IMR-90 (cell line): Measurements from ENCODE around the gene NAV2. TPM values are rescaled to one million over a fixed set of nuclear protein-coding genes. Genes with fewer than 3 reads are reported as not detected.

Experiments used
- ATAC-seq: fragments of 200-7000 bp; cut with Tn5 transposase; 2 replicates; pipeline ENCODE4 v1.9.1; 2020; ENCODE audit warnings: low read depth, mild to moderate bottlenecking, moderate library complexity
- BruUV-seq: library from RNA; stranded (reverse); fragments of 400-500 nt; replicated peaks from 2 replicates; lab custom pipeline; 2021; lab: Mats Ljungman, UMichigan
- CTCF ChIA-PET: fragments of 300-600 bp; formaldehyde crosslinking; extraction: SDS; loops from one replicate; lab custom pipeline; 2021; ENCODE audit warnings: antibody characterized with exemption; lab: Yijun Ruan, JAX
- POLR2A ChIA-PET: fragments of 300-600 bp; sonication (Branson Sonifier 250); formaldehyde crosslinking; loops from one replicate; lab custom pipeline; 2022; ENCODE audit warnings: antibody characterized with exemption; ENCODE audit not compliant: unreplicated experiment; lab: Charles Lee
- DNase-seq: peaks from one replicate; pipeline ENCODE4 v3.0.0; 2013
- H2AFZ ChIP-seq: replicated peaks from 2 replicates; pipeline ENCODE3; 2013; ENCODE audit warnings: low read length, mild to moderate bottlenecking; ENCODE audit not compliant: poor library complexity
- H2AK5ac ChIP-seq: 2 replicates; pipeline ENCODE4 v1.6.1; 2013; ENCODE audit warnings: low read depth, low read length, inconsistent platforms
- H2AK9ac ChIP-seq: replicated peaks from 2 replicates; pipeline ENCODE3; 2013; ENCODE audit warnings: mild to moderate bottlenecking, low read depth, low read length, moderate library complexity; ENCODE audit not compliant: poor library complexity
- H2BK120ac ChIP-seq: 2 replicates; pipeline ENCODE4 v1.6.1; 2013; ENCODE audit warnings: low read depth, low read length, inconsistent platforms
- H2BK15ac ChIP-seq: 3 replicates; pipeline ENCODE4 v1.6.1; 2013; ENCODE audit warnings: low read depth, low read length, inconsistent platforms
- H2BK20ac ChIP-seq: 2 replicates; pipeline ENCODE4 v1.6.1; 2013; ENCODE audit warnings: low read depth, mild to moderate bottlenecking, inconsistent platforms, low read length, moderate library complexity
- H2BK5ac ChIP-seq: 2 replicates; pipeline ENCODE4 v1.6.1; 2013; ENCODE audit warnings: mild to moderate bottlenecking, low read depth, low read length, inconsistent platforms; ENCODE audit not compliant: poor library complexity, severe bottlenecking
- H3K14ac ChIP-seq: replicated peaks from 2 replicates; pipeline ENCODE4 v1.6.1; 2013; ENCODE audit warnings: low read depth, low read length, inconsistent platforms
- H3K18ac ChIP-seq: 2 replicates; pipeline ENCODE4 v1.6.1; 2013; ENCODE audit warnings: low read depth, low read length, control low read depth
- H3K23ac ChIP-seq: 2 replicates; pipeline ENCODE4 v1.6.1; 2013; ENCODE audit warnings: low read depth, low read length, inconsistent platforms
- H3K27ac ChIP-seq: 2 replicates; pipeline ENCODE4 v1.5.1; 2013; ENCODE audit warnings: mild to moderate bottlenecking, control low read depth, low read length; ENCODE audit not compliant: insufficient read depth
- H3K27me3 ChIP-seq: 2 replicates; pipeline ENCODE4 v1.6.1; 2013; ENCODE audit warnings: low read length; ENCODE audit not compliant: control insufficient read depth, insufficient read depth
- H3K36me3 ChIP-seq: 2 replicates; pipeline ENCODE4 v1.6.1; 2013; ENCODE audit warnings: low read length, mixed read lengths; ENCODE audit not compliant: control insufficient read depth, insufficient read depth
- H3K4ac ChIP-seq: 2 replicates; pipeline ENCODE4 v1.6.1; 2013; ENCODE audit warnings: low read depth, low read length, inconsistent platforms
- H3K4me1 ChIP-seq: 2 replicates; pipeline ENCODE4 v1.6.1; 2013; ENCODE audit warnings: low read length, mixed read lengths; ENCODE audit not compliant: control insufficient read depth, insufficient read depth
- H3K4me2 ChIP-seq: 2 replicates; pipeline ENCODE4 v1.6.1; 2013; ENCODE audit warnings: low read depth, mild to moderate bottlenecking, control low read depth, low read length, moderate library complexity
- H3K4me3 ChIP-seq: 2 replicates; pipeline ENCODE4 v1.5.1; 2013; ENCODE audit warnings: low read depth, mild to moderate bottlenecking, control low read depth, low read length, moderate library complexity; ENCODE audit not compliant: insufficient read depth
- H3K56ac ChIP-seq: 2 replicates; pipeline ENCODE4 v1.6.1; 2013; ENCODE audit warnings: low read length, inconsistent platforms; ENCODE audit not compliant: insufficient read depth; ENCODE audit errors: extremely low read depth
- H3K79me1 ChIP-seq, 2 experiments: 2 replicates each; pipeline ENCODE4 v1.6.1; 2013; ENCODE audit warnings: low read length in 2 of 2, inconsistent platforms in 1 of 2, low read depth in 1 of 2
- H3K9ac ChIP-seq: 2 replicates; pipeline ENCODE4 v1.6.1; 2013; ENCODE audit warnings: low read depth, low read length, control low read depth
- H3K9me1 ChIP-seq: 2 replicates; pipeline ENCODE4 v1.6.1; 2013; ENCODE audit warnings: low read length, inconsistent platforms; ENCODE audit not compliant: insufficient read depth
- H3K9me3 ChIP-seq: 2 replicates; pipeline ENCODE4 v1.6.1; 2013; ENCODE audit warnings: low read length; ENCODE audit not compliant: control insufficient read depth, insufficient read depth
- H4K20me1 ChIP-seq: 2 replicates; pipeline ENCODE4 v1.6.1; 2013; ENCODE audit warnings: low read length, inconsistent platforms; ENCODE audit not compliant: insufficient read depth
- H4K5ac ChIP-seq: 2 replicates; pipeline ENCODE4 v1.6.1; 2013; ENCODE audit warnings: mild to moderate bottlenecking, low read depth, low read length, control low read depth
- H4K8ac ChIP-seq, 2 experiments: 2 replicates each; pipeline ENCODE4 v1.6.1; 2013; ENCODE audit warnings: low read depth in 2 of 2, low read length in 2 of 2, control low read depth in 1 of 2, inconsistent platforms in 1 of 2
- H4K91ac ChIP-seq: 2 replicates; pipeline ENCODE4 v1.6.1; 2013; ENCODE audit warnings: low read depth, low read length, inconsistent platforms; ENCODE audit not compliant: insufficient read depth
- CEBPB ChIP-seq: IDR thresholded peaks from 2 replicates; pipeline ENCODE4 v1.6.1; 2012; ENCODE audit warnings: low read depth, low read length, improper control_type of control experiment
- FOS ChIP-seq: fragments of 150-350 bp; IDR thresholded peaks from 2 replicates; pipeline ENCODE4 v1.6.1; 2016; ENCODE audit warnings: low read depth, low read length
- MAFK ChIP-seq: IDR thresholded peaks from 2 replicates; pipeline ENCODE4 v1.6.1; 2012; ENCODE audit warnings: low read depth, low read length, improper control_type of control experiment
- MAZ ChIP-seq: IDR thresholded peaks from 2 replicates; pipeline ENCODE4 v1.6.1; 2012; ENCODE audit warnings: low read depth, mild to moderate bottlenecking, low read length, improper control_type of control experiment, moderate library complexity, borderline replicate concordance
- MXI1 ChIP-seq: IDR thresholded peaks from 2 replicates; pipeline ENCODE4 v1.6.1; 2012; ENCODE audit warnings: low read depth, mild to moderate bottlenecking, low read length, moderate library complexity, borderline replicate concordance
- POLR2A ChIP-seq: IDR thresholded peaks from 2 replicates; pipeline ENCODE4 v1.6.1; 2012; ENCODE audit warnings: mild to moderate bottlenecking, low read depth, low read length
- RCOR1 ChIP-seq: IDR thresholded peaks from 2 replicates; pipeline ENCODE4 v1.6.1; 2012; ENCODE audit warnings: mild to moderate bottlenecking, low read length, improper control_type of control experiment; ENCODE audit not compliant: insufficient replicate concordance
- RFX5 ChIP-seq: IDR thresholded peaks from 2 replicates; pipeline ENCODE4 v1.8.0; 2012; ENCODE audit warnings: low read depth, mild to moderate bottlenecking, low read length, moderate library complexity
- WGBS, 2 experiments: methylation state at CpG; one replicate each; pipeline versions ENCODE4 v1.1.5 to v1.1.7; 2013; ENCODE audit warnings: missing lambda C conversion rate in 2 of 2; ENCODE audit not compliant: insufficient read length in 1 of 2; ENCODE audit errors: extremely low coverage in 2 of 2; 5-methylcytosine and 5-hydroxymethylcytosine counted together
- dilution Hi-C: fragments of 300-500 bp; cut with HindIII; formaldehyde crosslinking; loops from one replicate; pipeline ENCODE4 v1.14.3; 2018; ENCODE audit warnings: low sequenced_read_pairs; ENCODE audit not compliant: unreplicated experiment
- in situ Hi-C: fragments of 300-500 bp; cut with MboI; formaldehyde crosslinking; loops from 3 replicates; pipeline ENCODE4 v1.14.3; 2019; ENCODE audit warnings: low sequenced_read_pairs, inconsistent platforms, mixed read lengths
- intact Hi-C: fragments of 100-400 bp; cut with micrococcal nuclease; formaldehyde crosslinking; loops from 2 replicates; pipeline ENCODE4 v1.10.0; 2022
- polyA plus RNA-seq, 3 experiments: library from polyadenylated mRNA; depleted of rRNA; stranded (reverse); fragments of >200 nt; gene quantifications; 2 replicates each; pipeline ENCODE4 v1.2.3, GENCODE V29; 2012; ENCODE audit warnings: low replicate concordance in 1 of 3
- total RNA-seq: library from RNA; depleted of rRNA; stranded (reverse); fragments of >200 nt; gene quantifications from 2 replicates; pipeline ENCODE4 v1.2.3, GENCODE V29; 2012

NAV2 gene
- total and polyA plus RNA-seq, 2 of the 4 experiments (the other 2 are of a cell fraction): 4.5 to 12.6 TPM

DNA sequence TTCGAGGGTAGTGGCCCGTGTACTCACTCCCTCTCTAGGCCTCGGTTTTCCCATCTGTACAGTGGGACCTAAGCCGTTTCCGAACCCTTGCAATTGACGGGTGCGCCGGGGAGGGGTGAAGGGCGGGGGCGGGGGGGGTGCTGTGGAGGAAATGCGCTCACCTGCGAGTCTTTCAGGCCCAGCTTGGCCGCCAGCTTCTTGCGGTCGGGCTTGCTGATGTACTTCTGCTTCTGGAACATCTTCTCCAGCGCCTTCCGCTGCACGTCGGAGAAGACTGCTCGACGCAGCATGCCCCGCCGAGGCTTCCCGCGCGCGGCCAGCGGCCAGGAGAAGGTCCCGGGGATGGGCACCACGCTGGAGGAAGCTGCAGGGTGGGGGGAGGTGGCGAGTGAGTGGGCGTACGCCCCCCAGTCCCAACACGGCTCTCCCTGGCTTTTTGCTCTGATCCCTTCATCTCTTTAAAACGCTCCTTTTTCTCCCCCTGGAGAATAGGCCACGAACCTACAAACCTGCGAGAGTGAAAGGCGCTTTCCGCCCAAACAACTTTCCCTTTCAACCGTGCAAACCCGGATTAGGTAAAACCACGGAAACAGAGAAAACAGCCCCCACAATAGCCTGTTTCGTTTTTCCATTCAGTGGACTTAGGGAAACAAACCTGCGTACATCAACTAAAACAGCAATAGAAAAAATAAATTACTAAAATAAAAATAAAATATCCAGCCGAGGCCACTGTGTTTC is 444.4 kb downstream of the NAV2 start:
- H3K56ac ChIP-seq: no peak overlapping the region
- no peaks in the 10 kb centered on the region for H3K4me1 ChIP-seq
- H3K4me3 ChIP-seq: no peak overlapping the region
- no peak overlapping the region for H3K27ac ChIP-seq
- H4K5ac ChIP-seq: no peak overlapping the region
- POLR2A ChIA-PET: no interaction called here
- BruUV-seq: no TSS peak
- CTCF ChIA-PET: interaction anchor here (0.6 kb wide), 1 partner anchor 254 kb away, joined by 3 read pairs; no protein-coding TSS in a partner anchor
- no peak for TF ChIP-seq RFX5
- TF ChIP-seq CEBPB: no peak
- no peak for TF ChIP-seq MAFK
- no peak for TF ChIP-seq MAZ
- TF ChIP-seq FOS: no peak
- no peak for TF ChIP-seq MXI1
- TF ChIP-seq RCOR1: no peak
- no peak for TF ChIP-seq POLR2A
- in situ Hi-C loops: no loop called here
- no peak for ATAC-seq
- H2AFZ ChIP-seq: peak overlapping the region; percentile 17
- no peak overlapping the region for H2AK9ac ChIP-seq
- H3K9me3 ChIP-seq: peaks cover 13% of the 10 kb centered on the region
- no peaks in the 10 kb centered on the region for H3K36me3 ChIP-seq
- dilution Hi-C loops: no loop called here
- no peak overlapping the region for H4K8ac ChIP-seq
- intact Hi-C loops: loop anchor here (10.0 kb wide), 1 partner anchor 438 kb away; the partner anchor contains the start of gene SLC6A5
- H2BK120ac ChIP-seq: no peak overlapping the region
- no peak overlapping the region for H3K9ac ChIP-seq
- no peak overlapping the region for H3K4ac ChIP-seq
- H4K20me1 ChIP-seq: no peaks in the 10 kb centered on the region; the same call in 1 of the 2 replicates
- no peaks in the 10 kb centered on the region for H3K9me1 ChIP-seq
- H3K79me1 ChIP-seq: no peaks in the 10 kb centered on the region
- no peak for DNase-seq
- no peak overlapping the region for H2BK15ac ChIP-seq
- no peak overlapping the region for H3K23ac ChIP-seq
- H2BK5ac ChIP-seq: no peak overlapping the region
- no peak overlapping the region for H4K91ac ChIP-seq
- no peak overlapping the region for H3K18ac ChIP-seq
- no peak overlapping the region for H2AK5ac ChIP-seq
- peaks cover 76% of the 10 kb centered on the region for H3K27me3 ChIP-seq
- no peak overlapping the region for H3K4me2 ChIP-seq
- no CpG with 5 or more reads among the region's 45 CpGs for WGBS, 2 experiments
- H2BK20ac ChIP-seq: no peak overlapping the region
- no peak overlapping the region for H3K14ac ChIP-seq
